RWPE1 (cell line): ENCODE measurements around the gene IGF1R.

Experiments
- CTCF ChIA-PET: fragments of 350-600 bp; sonication (Branson Sonifier 250); formaldehyde crosslinking; extraction: SDS; loops from one replicate; lab custom pipeline; 2021; lab: Yijun Ruan, JAX
- POLR2A ChIA-PET: fragments of 400-600 bp; formaldehyde crosslinking; extraction: SDS; loops from one replicate; lab custom pipeline; 2020; ENCODE audit warnings: antibody characterized with exemption; ENCODE audit not compliant: low non-redundant PET; lab: Yijun Ruan, JAX
- DNase-seq: peaks from one replicate; pipeline ENCODE4 v3.0.0; 2012; ENCODE audit warnings: low spot score
- H3K27ac ChIP-seq: fragments of 450-650 bp; 2 replicates; pipeline ENCODE4 v1.5.1; 2017
- TF ChIP-seq, protein P1 (sequence below): fragments of 450-650 bp; conservative IDR thresholded peaks from 2 replicates; pipeline ENCODE4 v1.5.1; 2017; ENCODE audit warnings: low read depth, mild to moderate bottlenecking

IGF1R gene

GRCh38 chr15:98767692-98768091 is 119.4 kb downstream of the IGF1R start:
- TF ChIP-seq, protein P1, sequence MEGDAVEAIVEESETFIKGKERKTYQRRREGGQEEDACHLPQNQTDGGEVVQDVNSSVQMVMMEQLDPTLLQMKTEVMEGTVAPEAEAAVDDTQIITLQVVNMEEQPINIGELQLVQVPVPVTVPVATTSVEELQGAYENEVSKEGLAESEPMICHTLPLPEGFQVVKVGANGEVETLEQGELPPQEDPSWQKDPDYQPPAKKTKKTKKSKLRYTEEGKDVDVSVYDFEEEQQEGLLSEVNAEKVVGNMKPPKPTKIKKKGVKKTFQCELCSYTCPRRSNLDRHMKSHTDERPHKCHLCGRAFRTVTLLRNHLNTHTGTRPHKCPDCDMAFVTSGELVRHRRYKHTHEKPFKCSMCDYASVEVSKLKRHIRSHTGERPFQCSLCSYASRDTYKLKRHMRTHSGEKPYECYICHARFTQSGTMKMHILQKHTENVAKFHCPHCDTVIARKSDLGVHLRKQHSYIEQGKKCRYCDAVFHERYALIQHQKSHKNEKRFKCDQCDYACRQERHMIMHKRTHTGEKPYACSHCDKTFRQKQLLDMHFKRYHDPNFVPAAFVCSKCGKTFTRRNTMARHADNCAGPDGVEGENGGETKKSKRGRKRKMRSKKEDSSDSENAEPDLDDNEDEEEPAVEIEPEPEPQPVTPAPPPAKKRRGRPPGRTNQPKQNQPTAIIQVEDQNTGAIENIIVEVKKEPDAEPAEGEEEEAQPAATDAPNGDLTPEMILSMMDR, result no peak
- ChIA-PET CTCF (no interaction called here), POLR2A (no interaction called here)
- DNase-seq, result no peak
- no peak overlapping the region for H3K27ac ChIP-seq

- ChIA-PET POLR2A (no interaction called here), CTCF (interaction anchor here (0.6 kb wide), 1 partner anchor 15 kb away, joined by 3 read pairs; no protein-coding TSS in a partner anchor)
- no peak for DNase-seq
- H3K27ac ChIP-seq, result no peak overlapping the region
- TF ChIP-seq, protein P1, result no peak
Measured at GRCh38 chr15:98769867-98770266, 121.5 kb downstream of the IGF1R start.

- POLR2A ChIA-PET, result no interaction called here
- CTCF ChIA-PET, result interaction anchor here (0.6 kb wide), 1 partner anchor 258 kb away, joined by 3 read pairs; no protein-coding TSS in a partner anchor
- no peak overlapping the region for H3K27ac ChIP-seq
- TF ChIP-seq, protein P1, result no peak
- DNase-seq, result no peak
Measured at GRCh38 chr15:98770984-98771383, 122.6 kb downstream of the IGF1R start.

DNA sequence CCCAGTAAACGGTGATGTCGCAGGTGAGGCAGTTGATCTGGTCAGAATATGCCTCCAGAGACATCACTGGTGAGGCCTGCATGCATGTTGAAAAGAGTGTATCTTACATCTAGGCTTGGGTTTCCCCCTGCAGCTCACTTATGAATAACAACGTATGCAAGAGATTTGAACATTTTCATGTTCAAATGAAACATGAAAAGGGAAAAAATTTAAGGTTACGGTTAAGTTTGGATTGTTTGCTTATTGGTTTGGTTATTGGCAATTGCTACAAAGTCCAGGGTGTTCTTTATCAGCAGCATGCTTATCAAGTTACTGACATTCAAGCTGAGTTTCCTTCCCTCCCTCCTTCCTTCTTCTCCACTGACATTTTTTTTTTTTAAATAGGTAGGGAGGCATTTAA is 123.2 kb downstream of the IGF1R start:
- ChIA-PET POLR2A (interaction anchor here (0.9 kb wide), 1 partner anchor 18 kb away, joined by 3 read pairs; no protein-coding TSS in a partner anchor), CTCF (interaction anchor here (0.6 to 0.7 kb wide), 2 partner anchors 37 to 258 kb away, joined by 3 to 4 read pairs; no protein-coding TSS in a partner anchor)
- TF ChIP-seq, protein P1, result no peak
- DNase-seq, result no peak
- no peak overlapping the region for H3K27ac ChIP-seq

DNA sequence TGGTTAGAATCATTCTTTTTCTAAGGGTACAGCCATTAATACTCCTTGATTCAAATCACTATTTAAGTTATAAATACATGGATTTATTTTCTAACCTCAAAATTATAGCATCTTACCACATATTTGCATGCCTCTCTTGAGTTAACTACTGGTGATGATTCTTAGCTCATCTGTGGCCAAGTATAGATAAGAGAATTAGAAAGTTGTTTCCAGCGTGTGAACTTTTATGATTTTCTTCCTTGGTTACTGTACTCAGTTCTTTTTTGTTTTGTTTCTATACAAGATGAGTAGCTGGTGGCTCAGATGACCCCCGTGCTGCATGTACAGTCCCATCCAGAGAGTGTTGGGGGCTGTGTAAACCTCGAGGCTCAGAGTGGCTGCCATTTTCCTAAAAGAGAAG is 124.6 kb downstream of the IGF1R start:
- POLR2A ChIA-PET, result no interaction called here
- CTCF ChIA-PET, result no interaction called here
- DNase-seq, result no peak

DNA sequence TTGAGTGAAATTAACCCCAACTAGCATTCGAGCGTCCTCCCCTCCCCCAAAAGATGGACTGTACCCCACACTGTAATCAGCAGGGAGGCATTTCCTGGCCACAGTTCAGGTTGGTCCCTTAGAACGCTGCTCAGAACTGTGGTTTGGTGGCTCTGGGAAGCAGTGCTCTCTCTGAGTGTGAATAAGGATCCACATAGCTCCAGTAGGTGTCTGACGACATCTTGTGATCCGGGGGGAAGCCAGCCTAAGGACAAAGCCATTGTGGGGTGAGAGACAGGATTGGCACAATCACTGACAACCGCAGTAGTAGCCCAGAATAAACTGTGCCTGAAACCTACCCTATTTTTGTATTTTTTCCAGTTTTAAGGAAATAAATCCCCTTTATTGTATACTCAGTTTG is 125.3 kb downstream of the IGF1R start:
- no peak for DNase-seq
- TF ChIP-seq, protein P1, result no peak
- ChIA-PET CTCF (interaction anchor here (0.7 kb wide), 1 partner anchor 205 kb away, joined by 4 read pairs; no protein-coding TSS in a partner anchor), POLR2A (no interaction called here)
- H3K27ac ChIP-seq, result peak overlapping the region; percentile 40

More for the DNA sequence above, 124.6 kb downstream of the IGF1R start:
- H3K27ac ChIP-seq, result no peak overlapping the region
- TF ChIP-seq, protein P1, result no peak
